Peyer's patch (tissue), 4 donors: ENCODE measurements around the gene NAV3.

Experiments
- CTCF ChIP-seq, 6 experiments: fragments of 450-650 bp in 4 of 6; fragments of 200-600 bp in 2 of 6; sonication (generic) in 1 of 6; IDR thresholded peaks; one replicate each; pipeline ENCODE4 v1.5.1; 2017 to 2019; ENCODE audit warnings: antibody characterized with exemption in 6 of 6, mild to moderate bottlenecking in 3 of 6, moderate library complexity in 1 of 6
- POLR2A ChIP-seq, 2 donors: fragments of 450-650 bp; IDR thresholded peaks; one replicate each; pipeline ENCODE4 v1.5.1; 2017; ENCODE audit warnings: antibody characterized with exemption in 2 of 2, mild to moderate bottlenecking in 2 of 2, moderate library complexity in 2 of 2

DNA sequence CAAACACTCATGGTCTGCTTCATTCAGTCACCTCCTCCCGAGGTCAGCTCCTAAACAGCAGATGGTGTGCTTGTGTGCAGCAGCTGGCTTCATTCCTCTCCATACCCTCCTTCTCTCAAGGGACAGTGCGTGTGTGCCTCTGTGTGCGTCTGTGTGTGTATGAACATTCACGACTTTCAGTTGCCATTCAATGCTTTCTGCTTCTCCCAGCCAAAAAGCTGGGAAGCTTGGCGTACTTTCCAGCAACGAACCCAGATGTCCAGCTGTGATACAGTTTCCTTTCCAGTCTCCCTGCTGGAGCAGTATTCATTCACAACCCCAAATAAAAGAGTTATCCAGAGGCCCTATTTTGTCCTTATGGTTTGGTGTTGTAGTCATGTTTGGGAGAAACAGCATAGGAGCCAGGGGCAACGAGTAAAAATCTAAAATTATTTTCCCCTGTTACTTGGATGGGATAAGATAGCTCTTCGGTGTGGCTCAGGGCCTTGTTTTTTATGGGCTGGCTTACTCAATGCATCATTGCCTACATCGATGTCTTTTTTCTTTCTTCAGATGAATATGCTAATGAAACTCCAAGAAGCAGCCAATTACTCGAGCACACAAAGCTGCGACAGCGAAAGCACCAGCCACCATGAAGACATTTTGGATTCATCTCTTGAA lies 379.3 kb downstream of the NAV3 start:
- TF ChIP-seq CTCF (IDR thresholded peaks at IDR 0.05) (no peak), POLR2A (IDR thresholded peaks at IDR 0.05) (no peak)
